Measurements from ENCODE around the gene UGT1A3.
"Not testable (repeated sequence)": the region's sequence is repeated elsewhere in the genome, so short reads cannot be mapped to it uniquely, and the experiment has no call there.

The UGT1A3 gene

DNA sequence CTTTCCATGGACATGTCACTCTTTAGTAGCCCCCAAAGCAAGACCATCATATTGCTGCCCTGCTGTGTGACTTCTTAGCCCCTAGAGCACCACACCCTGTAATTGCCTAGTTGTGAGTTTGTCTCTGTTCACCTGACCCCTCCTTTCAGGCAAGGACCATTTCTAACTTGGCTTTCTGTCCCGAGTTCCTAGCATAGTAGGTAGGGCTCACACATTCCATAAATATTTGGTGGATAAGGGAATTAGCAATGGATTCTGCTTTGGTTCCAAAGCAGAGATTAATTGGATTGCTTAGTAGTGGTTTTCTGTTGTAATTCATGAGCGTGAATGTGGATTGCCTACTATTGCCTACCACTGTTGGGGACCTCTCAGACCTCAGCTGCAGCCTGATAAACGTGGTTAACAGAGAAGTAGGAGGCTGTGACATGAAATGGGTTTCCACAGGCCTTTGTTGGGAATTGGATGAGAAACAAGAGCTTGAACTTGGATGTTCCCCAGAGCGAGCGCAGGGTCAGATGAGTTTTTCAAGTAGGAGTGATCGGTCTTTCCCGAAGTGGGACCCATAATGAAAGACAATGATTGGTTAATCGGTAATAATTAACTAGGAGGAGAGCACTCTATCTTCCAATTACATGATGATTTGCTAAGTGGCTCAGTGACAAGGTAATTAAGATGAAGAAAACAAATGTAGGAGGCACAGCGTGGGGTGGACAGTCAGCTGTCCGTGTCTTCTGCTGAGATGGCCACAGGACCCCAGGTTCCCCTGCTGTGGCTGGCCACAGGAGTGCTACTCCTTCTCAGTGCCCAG is 17.8 kb downstream of the UGT1A3 start:
- intact Hi-C loops (cut with DNase I; ENCODE audit: low total_unique reads) = no loop called here
- Histone ChIP-seq H3K4me3 (no peak overlapping the region), H3K27me3 (no peaks in the 10 kb centered on the region), H3K27ac (no peak overlapping the region), H3K9me3 (no peaks in the 10 kb centered on the region), H3K36me3 (no peaks in the 10 kb centered on the region), H3K4me1 (no peaks in the 10 kb centered on the region)
- TF ChIP-seq, protein P1, sequence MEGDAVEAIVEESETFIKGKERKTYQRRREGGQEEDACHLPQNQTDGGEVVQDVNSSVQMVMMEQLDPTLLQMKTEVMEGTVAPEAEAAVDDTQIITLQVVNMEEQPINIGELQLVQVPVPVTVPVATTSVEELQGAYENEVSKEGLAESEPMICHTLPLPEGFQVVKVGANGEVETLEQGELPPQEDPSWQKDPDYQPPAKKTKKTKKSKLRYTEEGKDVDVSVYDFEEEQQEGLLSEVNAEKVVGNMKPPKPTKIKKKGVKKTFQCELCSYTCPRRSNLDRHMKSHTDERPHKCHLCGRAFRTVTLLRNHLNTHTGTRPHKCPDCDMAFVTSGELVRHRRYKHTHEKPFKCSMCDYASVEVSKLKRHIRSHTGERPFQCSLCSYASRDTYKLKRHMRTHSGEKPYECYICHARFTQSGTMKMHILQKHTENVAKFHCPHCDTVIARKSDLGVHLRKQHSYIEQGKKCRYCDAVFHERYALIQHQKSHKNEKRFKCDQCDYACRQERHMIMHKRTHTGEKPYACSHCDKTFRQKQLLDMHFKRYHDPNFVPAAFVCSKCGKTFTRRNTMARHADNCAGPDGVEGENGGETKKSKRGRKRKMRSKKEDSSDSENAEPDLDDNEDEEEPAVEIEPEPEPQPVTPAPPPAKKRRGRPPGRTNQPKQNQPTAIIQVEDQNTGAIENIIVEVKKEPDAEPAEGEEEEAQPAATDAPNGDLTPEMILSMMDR (IDR thresholded peaks at IDR 0.05) = no peak
- no peak for DNase-seq

GRCh38 chr2:233747283-233747544 is 18.4 kb downstream of the UGT1A3 start:
- Histone ChIP-seq H3K9me3 (no peaks in the 10 kb centered on the region), H3K4me1 (no peaks in the 10 kb centered on the region), H3K27me3 (no peaks in the 10 kb centered on the region), H3K27ac (no peak overlapping the region), H3K4me3 (no peak overlapping the region), H3K36me3 (no peaks in the 10 kb centered on the region)
- TF ChIP-seq, protein P1 (IDR thresholded peaks at IDR 0.05) = no peak
- intact Hi-C loops (cut with DNase I; ENCODE audit: low total_unique reads) = no loop called here
- DNase-seq = no peak

GRCh38 chr2:233750689-233751088 is 21.8 kb downstream of the UGT1A3 start:
- DNase-seq; intact Hi-C loops (cut with DNase I; ENCODE audit: low total_unique reads); H3K4me1 ChIP-seq; H3K9me3 ChIP-seq; H3K27ac ChIP-seq; H3K36me3 ChIP-seq; H3K4me3 ChIP-seq; H3K27me3 ChIP-seq: not testable (repeated sequence)

- H3K9me3 ChIP-seq; H3K27me3 ChIP-seq; H3K4me1 ChIP-seq; intact Hi-C loops (cut with DNase I; ENCODE audit: low total_unique reads); H3K27ac ChIP-seq; DNase-seq; H3K4me3 ChIP-seq; H3K36me3 ChIP-seq: not testable (repeated sequence)
Observed at GRCh38 chr2:233751212-233752009, 22.6 kb downstream of the UGT1A3 start.

- TF ChIP-seq, protein P1 (IDR thresholded peaks at IDR 0.05) = no peak
- no peaks in the 10 kb centered on the region for H3K36me3 ChIP-seq
- no peaks in the 10 kb centered on the region for H3K9me3 ChIP-seq
- no peak for DNase-seq
- no peak overlapping the region for H3K4me3 ChIP-seq
- no peaks in the 10 kb centered on the region for H3K4me1 ChIP-seq
- H3K27me3 ChIP-seq = no peaks in the 10 kb centered on the region
- intact Hi-C loops (cut with DNase I; ENCODE audit: low total_unique reads) = no loop called here
- H3K27ac ChIP-seq = no peak overlapping the region
Observed at GRCh38 chr2:233754872-233755611, 26.2 kb downstream of the UGT1A3 start.

GRCh38 chr2:233756429-233757081 is 27.7 kb downstream of the UGT1A3 start:
- Histone ChIP-seq H3K27me3 (no peaks in the 10 kb centered on the region), H3K4me3 (no peak overlapping the region), H3K36me3 (no peaks in the 10 kb centered on the region), H3K4me1 (no peaks in the 10 kb centered on the region), H3K9me3 (no peaks in the 10 kb centered on the region), H3K27ac (no peak overlapping the region)
- TF ChIP-seq, protein P1 (IDR thresholded peaks at IDR 0.05) = no peak
- DNase-seq = no peak
- intact Hi-C loops (cut with DNase I; ENCODE audit: low total_unique reads) = no loop called here
